HG03060 (cell line): ENCODE data around the gene ANKMY1.
A peak's percentile ranks its signal among the peaks of the same experiment; 100 is the strongest.
"Not testable (repeated sequence)": the region's sequence is repeated elsewhere in the genome, so short reads cannot be mapped to it uniquely, and the experiment has no call there.

ENCODE experiments used
- ATAC-seq: cut with Tn5 transposase; IDR thresholded peaks from one replicate; pipeline ENCODE4 v1.9.1; 2021; ENCODE audit warnings: low read depth, moderate number of reproducible peaks; ENCODE audit not compliant: unreplicated experiment

Gene ANKMY1

DNA sequence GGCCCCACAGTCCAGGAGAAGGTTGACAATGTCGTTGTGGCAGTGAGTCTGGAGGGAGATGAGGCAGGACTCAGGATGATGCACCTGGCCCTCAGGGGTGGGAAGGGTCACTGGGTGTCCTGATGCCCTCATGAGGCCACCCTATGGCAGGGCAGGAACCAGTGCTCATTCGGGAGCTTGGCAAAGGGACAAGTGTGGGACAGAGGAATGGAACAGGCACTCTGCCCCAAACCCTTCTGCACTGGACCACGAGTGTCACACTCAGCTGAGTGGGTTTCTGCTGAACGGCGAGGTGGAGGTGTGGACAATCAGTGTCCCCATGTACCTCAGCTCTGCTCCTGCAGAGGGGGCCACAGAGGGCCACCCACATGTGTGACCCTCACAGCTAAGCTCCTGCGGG is 32.0 kb downstream of the ANKMY1 start:
- no peak for ATAC-seq

DNA sequence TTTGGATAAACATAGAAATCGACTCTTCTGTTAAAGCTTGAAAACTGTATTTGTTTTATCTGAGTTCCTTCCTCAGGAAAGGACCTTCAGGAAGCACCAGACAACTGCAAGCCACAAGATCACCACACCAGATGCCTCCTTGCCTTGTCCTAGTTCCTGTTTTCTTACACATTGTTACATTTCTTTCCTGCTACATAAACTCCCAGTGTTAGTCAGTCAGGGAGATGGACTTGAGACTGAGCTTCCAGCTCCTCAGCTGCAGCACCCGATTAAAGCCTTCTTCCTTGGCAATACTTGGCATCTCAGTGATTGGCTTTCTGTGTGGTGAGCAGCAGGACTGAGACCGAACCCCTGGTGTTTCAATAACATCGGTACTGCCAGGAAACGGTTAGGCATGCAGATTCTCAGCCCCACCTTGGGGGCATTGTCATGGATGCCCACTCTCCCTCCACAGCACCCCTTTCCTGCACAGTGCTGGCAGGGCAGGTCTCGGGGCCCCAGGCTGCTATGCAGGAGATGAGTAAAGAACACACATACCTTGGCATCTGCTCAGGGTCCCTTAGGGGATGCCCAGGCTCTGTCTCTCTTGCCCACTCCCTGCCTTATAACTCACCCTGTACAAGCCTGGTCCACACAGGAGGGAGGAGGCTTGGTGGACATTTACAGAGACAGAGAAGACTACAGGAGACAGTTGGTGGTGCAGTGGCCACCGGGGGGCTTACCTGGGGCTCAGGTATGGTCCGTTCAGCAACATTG is 32.6 kb downstream of the ANKMY1 start:
- no peak for ATAC-seq

DNA sequence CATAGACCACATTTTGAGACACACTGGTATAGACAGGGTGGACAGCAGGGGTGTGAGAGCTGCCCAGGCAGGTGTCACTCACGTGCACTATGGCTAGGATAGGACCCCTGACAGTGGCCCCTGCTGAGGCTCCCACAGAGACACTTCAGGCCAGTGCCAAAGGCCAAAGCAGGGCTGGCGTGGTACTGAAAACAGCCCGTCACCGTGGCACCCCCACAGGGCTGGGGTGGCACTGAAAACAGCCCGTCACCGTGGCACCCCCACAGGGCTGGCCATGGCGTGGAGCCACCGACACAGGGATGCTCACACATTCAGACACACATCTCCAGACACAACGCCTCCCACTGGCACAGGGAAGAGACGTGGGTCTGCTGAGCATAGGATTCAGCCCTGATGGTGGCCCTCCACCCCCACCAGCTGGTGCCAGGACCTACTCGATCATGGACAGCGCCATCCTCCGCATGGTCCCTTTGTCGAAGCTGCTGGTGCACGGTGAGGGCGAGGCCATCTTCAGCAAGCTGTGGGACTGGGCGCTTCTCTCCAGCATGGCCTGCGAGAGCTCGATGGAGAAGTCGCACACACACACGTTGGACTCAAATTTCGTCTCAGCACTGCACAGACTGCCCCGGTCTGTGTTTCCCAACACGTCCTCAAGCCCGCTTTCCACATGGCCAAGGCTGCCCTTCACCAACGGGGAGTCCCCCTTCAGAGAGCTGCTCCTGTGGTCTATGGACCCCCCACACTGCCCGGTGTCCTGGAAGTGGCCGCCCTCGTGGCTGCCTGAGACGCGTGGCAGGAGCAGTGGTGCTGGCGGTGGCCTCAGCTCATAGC is 34.1 kb downstream of the ANKMY1 start:
- ATAC-seq, result no peak

DNA sequence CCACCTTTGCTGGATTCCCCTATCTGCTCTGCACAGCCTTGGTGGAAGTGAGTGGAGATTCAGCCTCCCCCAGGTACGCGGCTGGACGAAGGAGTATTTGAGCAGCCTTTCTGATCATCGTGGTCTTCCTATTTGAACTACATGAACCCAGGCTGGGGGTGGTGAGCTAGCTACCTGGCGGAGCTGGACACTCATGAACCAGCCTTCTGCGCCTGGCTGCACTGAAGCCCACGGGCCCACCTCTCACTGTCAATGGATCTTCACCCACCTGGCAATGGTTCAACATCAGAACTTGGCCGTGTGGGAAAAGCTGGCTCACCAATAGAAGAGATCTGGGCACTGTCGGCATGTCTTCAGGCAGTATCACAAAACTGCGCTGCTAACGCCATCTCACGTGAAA is 35.4 kb downstream of the ANKMY1 start:
- no peak for ATAC-seq

DNA sequence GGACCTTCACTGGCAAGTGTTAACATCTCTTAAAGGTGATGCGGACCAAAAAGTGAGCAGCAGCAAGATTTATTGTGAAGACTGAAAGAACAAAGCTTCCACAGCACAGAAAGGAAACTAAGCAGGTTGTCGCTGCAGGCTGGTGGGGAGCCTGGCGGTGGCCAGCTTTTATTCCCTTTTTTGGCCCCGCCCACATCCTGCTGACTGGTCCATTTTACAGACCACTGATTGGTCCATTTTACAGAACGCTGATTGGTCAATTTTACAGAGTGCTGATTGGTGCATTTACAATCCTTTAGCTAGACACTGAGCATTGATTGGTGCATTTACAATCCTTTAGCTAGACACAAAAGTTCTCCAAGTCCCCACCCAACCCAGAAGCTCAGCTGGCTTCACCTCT is 35.9 kb downstream of the ANKMY1 start:
- not testable (repeated sequence) for ATAC-seq

DNA sequence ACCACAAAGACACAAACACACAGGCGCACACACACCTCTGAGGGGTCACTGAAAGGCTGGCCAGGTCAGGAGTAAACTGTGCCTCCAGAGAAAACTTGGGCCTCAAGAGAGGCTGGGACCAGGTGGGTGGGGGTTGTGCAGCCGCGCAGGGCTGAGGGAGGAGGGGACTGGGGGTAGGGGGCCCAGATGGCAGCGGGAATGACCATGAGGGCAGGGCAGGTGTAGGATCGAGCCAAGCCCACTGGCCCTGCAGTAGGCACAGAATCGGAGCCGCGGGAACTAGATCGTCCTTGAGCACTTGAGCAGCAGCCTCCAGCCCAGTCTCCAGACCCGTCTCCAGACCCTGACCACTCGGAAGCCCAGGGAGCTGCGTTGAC is 36.8 kb downstream of the ANKMY1 start:
- no peak for ATAC-seq

DNA sequence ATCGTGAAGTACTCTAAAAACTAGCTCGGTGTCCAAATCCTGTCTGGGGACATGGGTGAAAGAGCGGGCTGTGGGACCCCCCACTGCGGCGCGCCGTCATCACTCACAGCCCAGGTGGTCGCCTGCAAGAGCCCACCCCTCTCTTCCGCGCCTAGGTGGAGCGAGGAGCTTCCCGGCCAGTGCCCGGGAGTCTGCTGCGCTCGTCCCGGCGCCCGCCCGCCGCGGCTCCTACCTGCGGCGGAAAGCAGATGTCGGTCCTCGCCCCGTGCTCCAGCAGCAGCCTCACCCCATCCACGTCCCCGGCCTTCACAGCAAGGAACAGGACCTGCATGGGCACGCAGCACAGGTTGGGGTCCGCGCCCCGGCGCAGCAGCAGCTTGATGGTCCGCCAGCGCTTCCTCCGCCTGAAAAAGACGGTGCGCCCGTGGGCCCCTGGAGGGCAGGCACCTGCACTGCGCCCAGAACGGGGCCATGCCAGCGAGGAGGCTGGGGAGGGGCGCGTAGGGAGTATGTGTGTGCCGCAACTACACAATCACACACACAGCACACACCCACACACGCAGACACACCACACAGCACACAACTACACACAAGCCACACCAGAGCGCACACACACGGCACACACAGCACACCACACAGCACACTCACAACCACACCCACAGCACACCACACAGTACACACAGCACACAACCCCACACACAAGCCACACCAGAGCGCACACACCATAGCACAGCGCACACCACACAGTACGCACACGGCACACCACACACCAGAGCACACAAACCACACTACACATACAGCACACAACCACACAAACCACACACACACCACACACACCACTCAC is 37.4 kb downstream of the ANKMY1 start:
- no peak for ATAC-seq

DNA sequence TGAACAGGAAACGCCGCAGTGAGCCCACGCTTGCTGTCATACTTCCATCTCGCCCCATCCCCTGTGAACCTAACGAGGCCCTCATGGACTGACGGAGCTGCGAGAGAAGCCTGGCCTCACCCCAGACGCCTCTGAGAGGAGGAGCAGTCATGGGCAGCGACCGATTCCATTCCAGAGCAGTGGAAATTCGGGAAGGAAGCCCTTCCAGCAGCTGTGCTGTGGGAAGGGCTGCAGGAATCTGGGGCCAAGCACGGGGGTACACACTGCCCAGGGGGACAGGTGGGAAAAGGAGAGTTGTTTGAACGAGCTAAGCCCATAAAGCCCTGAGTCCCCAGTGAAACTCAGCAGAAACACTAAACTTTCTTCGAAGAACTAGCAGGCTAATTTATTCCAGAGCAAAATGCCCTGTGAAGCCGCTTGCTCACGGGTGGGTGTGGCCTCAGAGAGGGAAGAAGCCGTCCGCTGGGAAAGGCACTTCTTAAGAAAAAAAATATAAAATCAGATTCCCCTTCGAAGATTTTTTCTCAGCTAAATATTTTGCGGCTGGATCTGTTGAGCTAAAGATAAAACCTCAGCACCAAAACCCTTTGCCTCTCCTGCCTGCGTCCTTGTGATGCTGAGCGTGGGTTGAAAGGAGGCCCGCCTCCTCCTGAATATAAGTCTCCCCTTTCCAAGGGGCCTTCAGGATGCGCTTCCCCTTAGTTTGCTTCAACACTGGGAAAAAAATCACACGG is 38.2 kb downstream of the ANKMY1 start:
- ATAC-seq, result no peak

DNA sequence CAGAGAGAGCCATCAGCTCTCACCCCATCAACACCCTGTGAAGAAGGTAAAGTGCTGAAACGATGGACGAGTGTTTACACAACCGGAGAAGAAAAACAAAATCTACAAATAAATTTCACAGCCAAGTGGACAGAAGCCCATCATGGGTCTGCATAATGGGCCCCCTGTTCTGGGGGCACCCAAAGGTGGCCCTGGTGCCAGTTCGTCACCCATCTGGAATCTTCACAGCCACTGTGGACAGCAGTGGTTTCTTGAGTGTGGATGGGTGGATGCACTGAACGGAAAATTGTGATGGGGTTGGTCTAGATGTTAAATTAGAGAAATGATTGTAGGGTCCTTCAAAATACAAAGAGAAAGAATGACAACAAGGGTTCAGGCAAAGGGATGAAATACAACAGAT is 38.8 kb downstream of the ANKMY1 start:
- no peak for ATAC-seq

DNA sequence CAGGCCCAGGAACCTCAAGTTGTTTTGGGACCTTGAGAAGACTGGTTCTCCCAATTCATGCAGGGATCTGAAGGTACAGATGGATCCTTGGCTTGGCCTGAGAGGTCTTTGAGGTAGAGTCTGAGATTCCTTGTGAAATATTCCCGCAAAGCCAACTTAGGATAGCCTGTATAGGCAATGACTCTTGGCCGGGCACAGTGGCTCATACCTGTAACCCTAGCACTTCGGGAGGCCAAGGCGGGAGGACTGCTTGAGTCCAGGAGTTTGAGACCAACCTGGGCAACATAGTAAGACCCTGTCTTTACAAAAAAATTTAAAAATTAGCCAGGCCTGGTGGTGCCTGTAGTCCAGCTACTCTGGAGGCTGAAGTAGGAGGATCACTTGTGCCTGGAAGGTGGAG is 40.4 kb downstream of the ANKMY1 start:
- ATAC-seq, result no peak

DNA sequence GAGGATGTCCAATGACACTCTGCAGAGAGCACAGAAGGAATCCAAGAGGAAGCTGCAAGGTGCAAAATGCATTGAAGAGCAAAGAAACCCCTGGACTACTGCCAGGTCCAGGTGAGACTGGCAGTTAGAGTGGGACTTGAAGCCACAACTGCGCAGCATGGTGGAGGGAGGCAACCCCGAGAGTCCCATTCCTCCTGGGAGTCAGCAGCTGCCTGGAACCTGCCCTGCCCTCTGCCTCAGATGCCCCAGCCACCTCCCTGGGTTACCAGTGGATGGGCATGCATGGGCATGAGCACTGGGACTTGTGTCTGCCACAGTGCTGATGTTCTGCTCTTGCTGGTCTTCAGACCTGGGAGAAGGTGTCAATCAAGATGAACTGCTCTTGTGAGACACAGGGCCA is 43.2 kb downstream of the ANKMY1 start:
- no peak for ATAC-seq

DNA sequence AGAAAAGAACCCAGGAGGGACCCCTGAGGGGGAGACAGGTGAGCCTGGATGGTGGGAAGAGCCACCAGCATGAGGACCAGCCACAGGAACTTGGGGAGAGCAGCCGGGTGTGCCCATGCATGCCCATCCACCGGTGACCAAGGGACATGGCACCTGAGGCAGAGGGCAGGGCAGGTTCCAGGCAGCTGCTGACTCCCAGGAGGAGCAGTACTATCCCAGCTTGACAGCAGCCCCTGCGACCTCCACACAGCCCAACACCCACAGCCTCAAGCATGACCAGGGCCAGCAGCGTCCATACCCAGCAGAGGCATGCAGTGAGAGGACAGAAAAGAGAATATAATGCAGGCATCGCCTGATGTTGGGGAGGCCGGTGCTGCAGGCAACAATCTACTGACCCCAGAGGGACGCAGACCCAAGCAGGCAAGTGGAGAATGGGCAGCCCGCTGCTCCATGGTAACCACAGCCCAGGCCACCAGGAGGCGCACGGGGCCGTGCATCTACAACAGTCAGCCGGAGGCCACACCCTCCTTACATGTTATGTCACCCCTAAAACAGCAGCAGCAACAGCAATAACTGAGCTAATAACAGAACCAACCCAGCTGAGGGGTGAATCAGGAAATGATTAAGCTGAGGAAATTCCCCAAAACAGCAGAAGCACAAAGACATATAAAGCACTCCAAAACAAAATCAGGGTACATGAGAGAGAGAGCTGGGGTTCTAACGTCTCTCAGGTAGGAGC is 44.1 kb downstream of the ANKMY1 start:
- ATAC-seq, result peak; percentile 87

DNA sequence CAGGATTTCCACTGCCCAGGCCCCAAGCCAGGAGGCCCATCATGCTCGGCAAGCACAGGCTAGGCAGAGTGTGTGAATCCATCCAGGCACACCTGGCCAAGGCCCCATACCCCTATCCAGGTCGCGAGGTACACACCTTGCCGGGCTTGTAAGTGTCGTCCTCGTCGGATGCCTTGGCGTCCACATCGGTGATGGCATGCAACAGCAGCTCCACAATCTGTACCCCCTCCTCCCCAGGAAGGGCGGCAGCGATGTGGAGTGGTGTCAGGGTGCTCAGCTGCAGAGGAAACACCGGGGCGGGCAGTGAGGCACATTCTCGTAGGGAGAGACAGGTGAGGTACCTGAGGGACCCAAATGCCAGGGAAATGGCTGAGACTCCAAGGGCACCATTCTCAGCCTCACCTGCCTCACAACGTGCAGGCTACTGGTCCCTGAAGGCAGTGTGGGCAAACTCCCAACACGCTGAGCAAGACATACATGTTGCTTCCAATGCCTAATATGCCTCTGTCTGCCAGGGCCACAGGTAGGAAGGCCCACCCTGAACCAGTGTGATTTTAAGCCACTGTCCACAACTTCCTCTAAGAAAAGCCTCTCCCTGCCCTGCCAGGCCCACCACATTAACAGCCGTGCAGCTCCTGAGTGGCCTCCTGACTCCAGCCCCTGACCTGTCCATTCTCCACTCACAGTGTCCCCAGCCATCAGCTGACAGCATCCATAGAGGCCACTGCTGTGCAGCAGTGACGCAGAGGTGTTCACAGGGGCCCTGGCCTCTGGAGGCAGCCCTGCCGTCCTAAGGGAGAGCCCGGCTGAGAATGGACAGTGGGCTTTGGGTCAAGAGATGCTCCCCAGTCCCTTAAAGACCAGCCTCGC is 44.9 kb downstream of the ANKMY1 start:
- no peak for ATAC-seq

DNA sequence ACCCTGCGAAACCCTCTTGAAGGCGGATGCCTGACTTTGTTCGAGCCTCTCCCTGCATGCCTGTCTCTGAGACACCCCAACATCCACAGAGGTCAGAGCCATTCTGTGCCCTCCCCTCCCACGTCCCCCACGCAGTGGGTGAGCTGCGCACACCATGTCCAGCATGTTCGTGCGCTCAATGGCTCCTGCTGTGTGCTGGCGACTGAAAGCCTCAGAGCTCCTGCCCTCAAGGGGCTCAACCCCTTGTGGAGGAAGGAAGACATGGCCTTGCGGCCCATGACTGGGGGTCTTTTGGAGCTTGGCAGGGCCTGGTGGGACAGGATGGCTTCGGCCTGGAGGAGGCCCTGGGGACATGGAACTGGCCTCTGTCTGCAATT is 45.7 kb downstream of the ANKMY1 start:
- ATAC-seq, result no peak

DNA sequence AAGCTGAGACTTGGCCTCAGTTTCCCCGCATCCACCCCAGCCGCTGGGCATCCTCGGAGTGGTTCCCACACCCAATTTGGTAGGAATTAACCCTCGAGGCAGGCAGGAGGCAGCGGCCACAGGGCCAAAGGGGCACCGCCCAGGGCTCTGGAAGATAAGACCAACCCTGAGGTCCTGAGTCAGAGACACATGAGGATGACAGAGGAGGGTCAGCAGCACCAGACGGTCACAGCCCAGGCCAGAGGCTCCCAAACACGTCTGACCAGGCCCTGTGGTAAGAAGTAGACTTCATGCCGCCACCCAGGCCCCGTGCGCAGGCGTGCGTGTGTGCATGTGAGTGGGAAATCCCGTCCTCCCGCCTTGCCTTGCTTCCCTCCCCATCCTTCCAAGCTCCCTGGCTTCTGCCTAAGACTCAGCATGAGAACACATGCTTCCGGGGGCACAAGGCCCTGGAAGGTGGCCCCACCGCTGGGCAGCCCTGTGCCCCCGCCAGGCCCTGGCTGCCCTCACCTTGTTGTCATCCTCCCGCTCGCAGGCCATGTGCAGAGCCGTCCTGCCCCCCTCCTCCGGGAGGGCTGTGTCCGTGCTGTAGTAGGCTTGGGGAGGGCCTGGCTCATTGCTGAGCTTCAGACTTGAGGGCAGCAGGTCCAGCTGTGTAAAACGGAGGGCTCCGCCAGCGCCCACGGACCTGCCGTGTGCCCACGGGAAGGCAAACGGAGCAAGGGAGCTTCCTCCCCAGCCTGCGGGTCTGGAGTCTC is 46.3 kb downstream of the ANKMY1 start:
- ATAC-seq, result no peak

DNA sequence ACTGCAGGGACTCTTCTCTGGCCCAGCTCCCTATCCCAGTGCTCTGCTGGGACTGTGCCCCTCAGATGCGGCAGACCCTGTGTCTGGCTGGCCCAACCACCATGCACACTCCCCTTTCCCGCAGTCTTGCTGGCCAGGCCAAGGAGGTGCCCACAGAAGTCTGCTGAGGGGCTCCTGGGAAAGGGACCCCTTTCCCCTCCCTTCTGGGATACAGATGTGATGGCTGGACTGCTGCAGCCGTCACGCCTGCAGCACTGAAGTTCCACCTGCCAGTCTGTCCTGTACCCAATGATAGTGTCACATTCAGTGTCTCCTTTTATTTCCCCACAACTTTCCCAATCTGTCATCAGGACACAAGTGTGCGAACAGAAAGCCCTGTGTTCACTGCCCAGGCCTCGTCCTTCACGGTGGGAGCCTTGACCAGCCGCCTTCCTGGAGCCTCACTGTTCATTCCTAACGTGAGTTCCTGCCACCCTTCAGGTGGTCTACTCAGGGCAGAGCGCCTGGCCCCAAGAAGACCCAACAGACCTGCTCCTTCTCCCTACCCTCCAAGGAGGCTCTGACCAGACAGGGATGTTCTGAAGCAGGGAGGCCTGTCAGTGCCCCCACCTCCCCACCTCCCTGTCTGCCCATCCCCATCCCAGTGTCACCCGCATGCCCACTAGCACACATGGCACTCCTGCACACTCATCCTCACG is 47.1 kb downstream of the ANKMY1 start:
- no peak for ATAC-seq

DNA sequence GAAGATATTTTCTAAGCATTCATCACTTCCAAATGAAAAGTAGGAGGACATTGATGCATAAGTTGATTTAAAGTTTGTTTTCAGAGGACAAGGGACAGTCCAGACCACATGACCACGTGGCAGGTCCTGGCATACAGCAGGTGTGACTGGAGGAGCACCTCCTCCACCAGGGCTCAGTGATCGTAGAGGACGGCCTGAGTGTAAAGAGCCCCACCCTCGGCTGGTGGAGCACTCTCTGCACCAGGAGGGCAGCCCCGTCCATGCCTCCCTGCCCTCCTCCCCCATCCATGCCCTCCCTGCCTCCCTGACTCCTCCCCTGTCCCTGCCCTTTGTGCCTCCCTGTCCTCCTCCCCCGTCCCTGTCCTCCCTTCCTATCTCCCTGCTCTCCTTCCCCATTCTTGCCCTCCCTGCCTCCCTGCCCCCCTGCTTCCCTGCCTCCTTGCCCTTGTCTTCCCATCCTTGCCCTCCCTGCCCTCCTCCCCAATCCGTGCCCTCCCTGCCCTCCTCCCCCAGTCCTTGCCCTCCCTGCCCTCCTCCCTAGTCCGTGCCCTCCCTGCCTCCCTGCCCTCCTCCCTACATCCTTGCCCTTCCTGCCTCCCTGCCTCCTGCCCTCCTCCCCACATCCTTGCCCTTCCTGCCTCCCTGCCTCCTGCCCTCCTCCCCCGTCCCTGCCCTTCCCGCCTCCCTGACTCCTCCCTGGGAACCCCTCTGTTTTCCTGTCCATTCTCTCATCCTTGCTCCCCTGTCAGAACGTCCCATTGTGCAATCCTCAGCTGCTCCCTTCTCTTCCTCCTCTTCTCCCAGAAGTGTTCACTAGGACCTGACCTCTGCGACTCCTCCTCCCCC is 47.9 kb downstream of the ANKMY1 start:
- no peak for ATAC-seq
